ENCODE results near the gene DROSHA. TPM values are rescaled to one million over a fixed set of nuclear protein-coding genes. Genes with fewer than 3 reads are reported as not detected.

Gene DROSHA
- total and polyA plus RNA-seq, 2 of the 4 experiments (the other 2 are of a cell fraction) = 36.4 to 36.5 TPM

GRCh38 chr5:31537851-31538250 is 6.0 kb upstream of the DROSHA start:
- TF ChIP-seq RFX5 (IDR thresholded peaks at IDR 0.05; ENCODE audit: low read depth, low read length) = no peak
- TF ChIP-seq MXI1 (IDR thresholded peaks at IDR 0.05; ENCODE audit: borderline replicate concordance, low read depth, low read length) = 0 out of 2 replicates have a peak, but pooled peaks have one; percentile 23
- Histone ChIP-seq H3K27ac (ENCODE audit: insufficient read depth, low read length) (peak overlapping the region; percentile 85), H4K8ac (ENCODE audit: low read depth in 2 of 2, low read length in 2 of 2) (peak overlapping the region in 1 of 2 experiments; percentile 76; a peak in 2 of 4 replicates), H3K27me3 (ENCODE audit: control insufficient read depth, insufficient read depth, low read length) (no peaks in the 10 kb centered on the region), H3K36me3 (ENCODE audit: control insufficient read depth, insufficient read depth, low read length) (peaks cover 18% of the 10 kb centered on the region), H4K5ac (ENCODE audit: low read depth, low read length) (no peak overlapping the region), H4K20me1 (ENCODE audit: insufficient read depth, low read length) (no peaks in the 10 kb centered on the region), H2AFZ (replicated peaks; ENCODE audit: low read length, poor library complexity) (no peak overlapping the region), H3K9ac (ENCODE audit: low read depth, low read length) (no peak overlapping the region), H3K4me2 (ENCODE audit: low read depth, low read length) (0 out of 2 replicates have a peak overlapping the region, but pooled peaks have one; percentile 54), H3K9me3 (ENCODE audit: control insufficient read depth, insufficient read depth, low read length) (no peaks in the 10 kb centered on the region), H3K14ac (replicated peaks; ENCODE audit: low read depth, low read length) (0 out of 2 replicates have a peak overlapping the region, but pooled peaks have one; percentile 73), H2BK20ac (ENCODE audit: low read depth, low read length) (no peak overlapping the region), H2BK5ac (ENCODE audit: low read depth, low read length, poor library complexity, severe bottlenecking) (peak overlapping the region; percentile 47), H3K56ac (ENCODE audit: extremely low read depth, insufficient read depth, low read length) (peak overlapping the region; percentile 32; the same call in 1 of the 2 replicates), H2BK120ac (ENCODE audit: low read depth, low read length) (peak overlapping the region; percentile 82), H3K23ac (ENCODE audit: low read depth, low read length) (peak overlapping the region; percentile 73; the same call in 1 of the 2 replicates), H3K4ac (ENCODE audit: low read depth, low read length) (peak overlapping the region; percentile 77), H4K91ac (ENCODE audit: insufficient read depth, low read depth, low read length) (peak overlapping the region; percentile 74; the same call in 1 of the 2 replicates), H2AK9ac (replicated peaks; ENCODE audit: low read depth, low read length, poor library complexity) (no peak overlapping the region), H3K4me1 (ENCODE audit: control insufficient read depth, insufficient read depth, low read length) (peaks cover 7% of the 10 kb centered on the region), H3K4me3 (ENCODE audit: insufficient read depth, low read depth, low read length) (no peak overlapping the region), H3K18ac (ENCODE audit: low read depth, low read length) (no peak overlapping the region), H2BK15ac (ENCODE audit: low read depth, low read length) (no peak overlapping the region), H2AK5ac (ENCODE audit: low read depth, low read length) (no peak overlapping the region; the same call in 1 of the 2 replicates), H3K79me1 (ENCODE audit: low read depth in 1 of 2, low read length in 2 of 2) (peaks cover 21 to 34% of the 10 kb centered on the region in 2 experiments), H3K9me1 (ENCODE audit: insufficient read depth, low read length) (peaks cover 5% of the 10 kb centered on the region; the same call in 1 of the 2 replicates)
- CTCF ChIA-PET = interaction anchor here (1.3 kb wide), 1 partner anchor 128 kb away, joined by 4 read pairs; no protein-coding TSS in a partner anchor
- POLR2A ChIA-PET (ENCODE audit: unreplicated experiment) = no interaction called here
- DNase-seq (peak; percentile 54), ATAC-seq (ENCODE audit: low read depth) (peak; percentile 91)
- WGBS, 2 experiments (ENCODE audit: extremely low coverage in 2 of 2, insufficient read length in 1 of 2) = no CpG with 5 or more reads among the region's 4 CpGs
- dilution Hi-C loops (cut with HindIII; ENCODE audit: low sequenced_read_pairs, unreplicated experiment) (no loop called here), in situ Hi-C loops (cut with MboI; ENCODE audit: low sequenced_read_pairs) (no loop called here), intact Hi-C loops (cut with micrococcal nuclease) (no loop called here)
- no TSS peak for BruUV-seq (replicated peaks)
